Heart left ventricle (tissue), 16 donors: Measurements from ENCODE around the gene DTX3. TPM values are rescaled to one million over a fixed set of nuclear protein-coding genes. Genes with fewer than 3 reads are reported as not detected.

Experiments used
- ATAC-seq, 4 donors: fragments of 200-7000 bp; cut with Tn5 transposase; one replicate each; pipeline ENCODE4 v1.9.1; 2020 to 2022; ENCODE audit warnings: moderate library complexity in 4 of 4, mild to moderate bottlenecking in 3 of 4, moderate number of reproducible peaks in 1 of 4
- DNase-seq, 5 donors: peaks; one replicate each; pipeline ENCODE4 v3.0.0-alpha.2; 2020
- H3K27ac ChIP-seq, 12 donors: fragments of 200-600 bp; sonication (generic) in 4 of 12; one replicate each; pipeline versions ENCODE4 v1.5.0 to v1.8.0; 2016 to 2022; ENCODE audit warnings: mild to moderate bottlenecking in 2 of 12
- H3K27me3 ChIP-seq, 9 donors: fragments of 200-600 bp; sonication (generic) in 2 of 9; one replicate each; pipeline versions ENCODE4 v1.5.1 to v1.8.0; 2016 to 2022; ENCODE audit warnings: mild to moderate bottlenecking in 3 of 9
- H3K36me3 ChIP-seq, 9 donors: fragments of 200-600 bp; sonication (generic) in 2 of 9; one replicate each; pipeline versions ENCODE4 v1.5.0 to v1.8.0; 2018 to 2022; ENCODE audit warnings: mild to moderate bottlenecking in 2 of 9
- H3K4me1 ChIP-seq, 12 donors: fragments of 200-600 bp; sonication (generic) in 4 of 12; one replicate each; pipeline versions ENCODE4 v1.5.0 to v1.8.0; 2016 to 2022; ENCODE audit warnings: mild to moderate bottlenecking in 3 of 12
- H3K4me3 ChIP-seq, 12 donors: fragments of 200-600 bp; sonication (generic) in 4 of 12; one replicate each; pipeline versions ENCODE4 v1.5.0 to v1.8.0; 2017 to 2022; ENCODE audit warnings: mild to moderate bottlenecking in 9 of 12, moderate library complexity in 4 of 12
- H3K9me3 ChIP-seq, 12 donors: fragments of 200-600 bp; sonication (generic) in 4 of 12; one replicate each; pipeline versions ENCODE4 v1.5.0 to v1.8.0; 2016 to 2022; ENCODE audit warnings: mild to moderate bottlenecking in 1 of 12
- CTCF ChIP-seq, 12 donors: fragments of 200-600 bp; sonication (generic) in 4 of 12; IDR thresholded peaks; one replicate each; pipeline versions ENCODE4 v1.5.0 to v1.8.0; 2018 to 2022; ENCODE audit warnings: antibody characterized with exemption in 12 of 12, mild to moderate bottlenecking in 5 of 12
- POLR2A ChIP-seq, 2 donors: fragments of 450-650 bp; IDR thresholded peaks; one replicate each; pipeline ENCODE4 v1.6.1; 2017; ENCODE audit warnings: antibody characterized with exemption in 2 of 2, mild to moderate bottlenecking in 2 of 2, moderate library complexity in 2 of 2
- WGBS, 4 donors: extraction: QIAGEN DNeasy Blood & Tissue Kit in 2 of 4; methylation state at CpG; one replicate each; pipeline versions ENCODE4 v1.1.5 to v1.1.7; 2013 to 2018; 5-methylcytosine and 5-hydroxymethylcytosine counted together
- intact Hi-C, 10 donors: fragments of 100-400 bp; cut with DNase I; formaldehyde crosslinking; loops; one replicate each; pipeline versions ENCODE4 v1.11.1 to v1.14.2; 2022
- polyA plus RNA-seq, 2 donors: library from polyadenylated mRNA; stranded (reverse); fragments of 200-250 nt; gene quantifications; one replicate each; pipeline ENCODE4 v1.2.3, GENCODE V29; 2013
- total RNA-seq, 9 donors: library from RNA; depleted of rRNA in 2 of 9; stranded (reverse); fragments of >200 nt in 2 of 9; fragmentation: NEBNext Ultra II Directional in 3 of 9; extraction: Animal tissue kit (Norgen Biotek cat#: 25700) in 3 of 9; gene quantifications; one replicate each; pipeline versions ENCODE4 v1.1.0 to v1.2.4, GENCODE V29; 2016 to 2023
- donor health status: ischemic (EF 13 %, LVEDD 7.1; RV severe dilation, severe dysfunction).
- donor health status: healthy with polysubstance abuse.
- donor health status: DM: no; HTN: yes; CAD: no.
- donor health status: DM: no; HTN: no; CAD: no.
- donor health status: ischemic (EF 25% LVEDD 6.9; RV normal size, moderate dysfunction).
- donor health status: ischemic (EF 25% LVEDD 5.7; RV mildly dilated, moderate dysfunction).
- donor health status: healthy.
- donor health status: DM: yes; HTN: yes; CAD: no.
- donor health status: ischemic (EF 35%, LVEDD 5.7; RV mildly dilated, moderate dysfunction).
- donor health status: nonischemic (EF 11% LVEDD 7.7; RV severe dilation, severe dysfunction).
- donor health status: DM: yes; HTN: yes; CAD: no.
- donor health status: PGD.
- donor health status: ischemic (EF 29% LVEDD 5.4; RV normal size, mild dysfunction).
- donor health status: nonischemic (EF 23%, LVEDD 6.1; RV moderate dilation, normal function).

The DTX3 gene
- total and polyA plus RNA-seq, 11 donors, result 15.6 to 30.7 (median 22.4) TPM

GRCh38 chr12:57619434-57620244 is 15.0 kb downstream of the DTX3 start:
- intact Hi-C loops, result loop anchor here in 9 of 10 donors (1.0 to 10.0 kb wide), 7 partner anchors 21 to 165 kb away; partner anchors contain the start of genes GLI1 (in 2 of the 9), INHBE (in 2 of the 9) and DDIT3 (in 1 of the 9)
- ATAC-seq, result peak in 2 of 4 donors; percentile 4 to 19
- Histone ChIP-seq H3K27ac (peak overlapping the region in 9 of 12 donors; percentile 6 to 81 (median 59)), H3K4me3 (peak overlapping the region in 11 of 12 donors; percentile 16 to 66 (median 41)), H3K4me1 (peaks cover 0 to 52% (median 19%) of the 10 kb centered on the region in 12 donors), H3K9me3 (no peaks in the 10 kb centered on the region), H3K36me3 (peaks cover 0 to 19% (median 8%) of the 10 kb centered on the region in 9 donors), H3K27me3 (peaks cover 3 to 57% (median 22%) of the 10 kb centered on the region in 9 donors)
- TF ChIP-seq POLR2A (IDR thresholded peaks at IDR 0.05) (no peak), CTCF (IDR thresholded peaks at IDR 0.05) (no peak)
- 26 to 39% (median 33%) methylated on average over 30 to 46 of the region's 46 CpGs for WGBS, 4 donors
- peak in 2 of 5 donors; percentile 52 to 59 for DNase-seq

GRCh38 chr12:57620245-57620935 is 15.8 kb downstream of the DTX3 start:
- peaks cover 0 to 47% (median 19%) of the 10 kb centered on the region in 12 donors for H3K4me1 ChIP-seq
- H3K36me3 ChIP-seq, result peaks cover 0 to 11% (median under 1%) of the 10 kb centered on the region in 9 donors
- 42 to 54% (median 46%) methylated on average over 12 to 13 of the region's 13 CpGs for WGBS, 4 donors
- peaks cover 3 to 61% (median 26%) of the 10 kb centered on the region in 9 donors for H3K27me3 ChIP-seq
- H3K27ac ChIP-seq, result peak overlapping the region in 4 of 12 donors; percentile 59 to 81 (median 70)
- peak overlapping the region in 11 of 12 donors; percentile 20 to 66 (median 47) for H3K4me3 ChIP-seq
- H3K9me3 ChIP-seq, result no peaks in the 10 kb centered on the region
- DNase-seq (no peak), ATAC-seq (no peak)
- TF ChIP-seq CTCF (IDR thresholded peaks at IDR 0.05) (no peak), POLR2A (IDR thresholded peaks at IDR 0.05) (no peak)
- intact Hi-C loops, result loop anchor here in 9 of 10 donors (1.0 to 10.0 kb wide), 6 partner anchors 22 to 166 kb away; partner anchors contain the start of genes GLI1 (in 2 of the 9) and INHBE (in 2 of the 9)

GRCh38 chr12:57620936-57621496 is 16.4 kb downstream of the DTX3 start:
- no peak for DNase-seq
- Histone ChIP-seq H3K4me3 (peak overlapping the region; percentile 20 to 66 (median 47)), H3K36me3 (peaks cover 0 to 8% (median 0%) of the 10 kb centered on the region in 9 donors), H3K27me3 (peaks cover 3 to 66% (median 26%) of the 10 kb centered on the region in 9 donors), H3K4me1 (peaks cover 0 to 45% (median 17%) of the 10 kb centered on the region in 12 donors), H3K27ac (no peak overlapping the region), H3K9me3 (no peaks in the 10 kb centered on the region)
- peak in 1 of 4 donors; percentile 4 for ATAC-seq
- intact Hi-C loops, result loop anchor here (1.0 to 10.0 kb wide), 7 partner anchors 22 to 166 kb away; partner anchors contain the start of genes GLI1 (in 2 of the 10) and INHBE (in 2 of the 10)
- no peak for TF ChIP-seq CTCF (IDR thresholded peaks at IDR 0.05)
- TF ChIP-seq POLR2A (IDR thresholded peaks at IDR 0.05), result no peak
- WGBS, 4 donors, result 3 to 9% (median 6%) methylated on average over 36 to 42 of the region's 42 CpGs
